PC-3 (cell line): ENCODE results near the gene CAPN8. TPM values are rescaled to one million over a fixed set of nuclear protein-coding genes. Genes with fewer than 3 reads are reported as not detected.

Source experiments
- ATAC-seq: fragments of 200-7000 bp; cut with Tn5 transposase; 2 replicates; pipeline ENCODE4 v1.9.1; 2020; ENCODE audit warnings: mild to moderate bottlenecking, moderate library complexity
- BruUV-seq: library from RNA; stranded (reverse); fragments of 400-500 nt; replicated peaks from 2 replicates; lab custom pipeline; 2021; lab: Mats Ljungman, UMichigan
- CTCF ChIA-PET: fragments of 300-600 bp; sonication (Branson Sonifier 250); formaldehyde crosslinking; loops from one replicate; lab custom pipeline; 2022; ENCODE audit warnings: antibody characterized with exemption; lab: Charles Lee
- POLR2A ChIA-PET: fragments of 300-600 bp; sonication (Branson Sonifier 250); formaldehyde crosslinking; loops from one replicate; lab custom pipeline; 2022; ENCODE audit warnings: antibody characterized with exemption; ENCODE audit not compliant: unreplicated experiment; lab: Charles Lee
- DNase-seq: peaks from one replicate; pipeline ENCODE4 v3.0.0-alpha.2; 2015
- H2AFZ ChIP-seq: fragments of 300-600 bp; sonication (generic); 2 replicates; pipeline ENCODE4 v1.6.0; 2016; ENCODE audit warnings: antibody characterized with exemption, low read length
- H3F3A ChIP-seq: fragments of 300-600 bp; sonication (generic); one replicate; pipeline ENCODE4 v1.6.0; 2017; ENCODE audit warnings: antibody characterized with exemption, low read length, control low read depth, mild to moderate bottlenecking; ENCODE audit not compliant: unreplicated experiment
- H3K27ac ChIP-seq: fragments of 300-600 bp; sonication (generic); 2 replicates; pipeline ENCODE4 v1.5.1; 2016; ENCODE audit warnings: mild to moderate bottlenecking, low read length
- H3K27me3 ChIP-seq: fragments of 300-600 bp; sonication (generic); 2 replicates; pipeline ENCODE4 v1.6.1; 2016; ENCODE audit warnings: low read length, mixed read lengths
- H3K36me3 ChIP-seq: fragments of 300-600 bp; sonication (generic); 2 replicates; pipeline ENCODE4 v1.6.1; 2016; ENCODE audit warnings: low read depth, mixed run types, low read length, mixed read lengths
- H3K4me1 ChIP-seq: fragments of 300-600 bp; sonication (generic); 2 replicates; pipeline ENCODE4 v1.5.1; 2016; ENCODE audit warnings: low read length; ENCODE audit not compliant: insufficient read depth
- H3K4me2 ChIP-seq: fragments of 300-600 bp; sonication (generic); 2 replicates; pipeline ENCODE4 v1.6.0; 2016; ENCODE audit warnings: low read length
- H3K4me3 ChIP-seq: fragments of 300-600 bp; sonication (generic); 2 replicates; pipeline ENCODE4 v1.5.1; 2016; ENCODE audit warnings: mild to moderate bottlenecking, low read length, mixed read lengths
- H3K79me2 ChIP-seq: fragments of 300-600 bp; sonication (generic); 2 replicates; pipeline ENCODE4 v1.6.1; 2017; ENCODE audit warnings: low read length, mixed read lengths
- H3K9ac ChIP-seq: fragments of 300-600 bp; sonication (generic); 2 replicates; pipeline ENCODE4 v1.6.0; 2016; ENCODE audit warnings: mild to moderate bottlenecking, low read length
- H3K9me2 ChIP-seq: fragments of 300-600 bp; sonication (generic); replicated peaks from 2 replicates; pipeline ENCODE4 v1.6.1; 2016; ENCODE audit warnings: mixed run types, low read length, mixed read lengths
- H3K9me3 ChIP-seq: fragments of 300-600 bp; sonication (generic); 2 replicates; pipeline ENCODE4 v1.6.1; 2016; ENCODE audit warnings: low read length, mixed read lengths
- H4K20me1 ChIP-seq: fragments of 300-600 bp; sonication (generic); 2 replicates; pipeline ENCODE4 v1.6.1; 2016; ENCODE audit warnings: low read length, mixed read lengths
- EZH2 ChIP-seq: fragments of 300-600 bp; sonication (generic); IDR thresholded peaks from one replicate; pipeline ENCODE4 v1.6.1; 2017; ENCODE audit warnings: antibody characterized with exemption, mild to moderate bottlenecking, low read length; ENCODE audit not compliant: unreplicated experiment
- EZH2phosphoT487 ChIP-seq: fragments of 300-600 bp; sonication (generic); IDR thresholded peaks from 2 replicates; pipeline ENCODE4 v1.6.1; 2018; ENCODE audit warnings: mild to moderate bottlenecking, antibody characterized with exemption, low read length, borderline replicate concordance
- intact Hi-C: fragments of 100-400 bp; cut with micrococcal nuclease; formaldehyde crosslinking; loops from 2 replicates; pipeline ENCODE4 v1.9.0; 2023
- total RNA-seq: library from RNA; depleted of rRNA; stranded (reverse); fragments of >200 nt; gene quantifications from 2 replicates; pipeline ENCODE4 v1.2.3, GENCODE V29; 2014
- TF ChIP-seq, protein P1 (sequence below): fragments of 300-600 bp; sonication (generic); conservative IDR thresholded peaks from 2 replicates; pipeline ENCODE4 v1.5.1; 2017; ENCODE audit warnings: antibody characterized with exemption, low read depth, mild to moderate bottlenecking, low read length

CAPN8 gene
- total RNA-seq, 1 experiment from 2014 or later: 5.9 TPM

DNA sequence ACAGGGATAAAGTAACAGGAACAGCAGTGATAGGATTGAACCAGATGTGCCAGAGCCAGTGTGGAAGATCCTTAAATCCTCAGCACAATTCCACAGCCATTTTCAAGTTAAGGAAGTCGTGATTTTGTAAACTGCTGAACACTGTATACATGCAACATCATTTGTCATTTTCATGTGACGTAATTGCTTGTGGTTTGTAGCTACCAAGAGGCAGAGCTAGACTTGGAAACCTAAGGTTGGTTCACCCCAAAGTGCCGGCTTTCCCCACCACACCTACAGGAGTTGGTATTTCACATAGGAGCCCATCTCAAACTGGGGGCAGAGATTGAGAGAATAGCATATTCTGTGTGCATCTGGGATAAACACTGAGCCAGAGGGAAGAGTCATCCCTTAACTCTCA is 113.9 kb downstream of the CAPN8 start:
- no peak for TF ChIP-seq EZH2
- no peak for TF ChIP-seq EZH2phosphoT487
- TF ChIP-seq, protein P1, sequence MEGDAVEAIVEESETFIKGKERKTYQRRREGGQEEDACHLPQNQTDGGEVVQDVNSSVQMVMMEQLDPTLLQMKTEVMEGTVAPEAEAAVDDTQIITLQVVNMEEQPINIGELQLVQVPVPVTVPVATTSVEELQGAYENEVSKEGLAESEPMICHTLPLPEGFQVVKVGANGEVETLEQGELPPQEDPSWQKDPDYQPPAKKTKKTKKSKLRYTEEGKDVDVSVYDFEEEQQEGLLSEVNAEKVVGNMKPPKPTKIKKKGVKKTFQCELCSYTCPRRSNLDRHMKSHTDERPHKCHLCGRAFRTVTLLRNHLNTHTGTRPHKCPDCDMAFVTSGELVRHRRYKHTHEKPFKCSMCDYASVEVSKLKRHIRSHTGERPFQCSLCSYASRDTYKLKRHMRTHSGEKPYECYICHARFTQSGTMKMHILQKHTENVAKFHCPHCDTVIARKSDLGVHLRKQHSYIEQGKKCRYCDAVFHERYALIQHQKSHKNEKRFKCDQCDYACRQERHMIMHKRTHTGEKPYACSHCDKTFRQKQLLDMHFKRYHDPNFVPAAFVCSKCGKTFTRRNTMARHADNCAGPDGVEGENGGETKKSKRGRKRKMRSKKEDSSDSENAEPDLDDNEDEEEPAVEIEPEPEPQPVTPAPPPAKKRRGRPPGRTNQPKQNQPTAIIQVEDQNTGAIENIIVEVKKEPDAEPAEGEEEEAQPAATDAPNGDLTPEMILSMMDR: no peak
- no peak for DNase-seq
- no TSS peak for BruUV-seq
- H3K36me3 ChIP-seq: no peaks in the 10 kb centered on the region
- no peaks in the 10 kb centered on the region for H3K9me2 ChIP-seq
- no peak overlapping the region for H3K4me3 ChIP-seq
- no peak overlapping the region for H2AFZ ChIP-seq
- no peak overlapping the region for H3K4me2 ChIP-seq
- no peaks in the 10 kb centered on the region for H3K9me3 ChIP-seq
- H3K27ac ChIP-seq: no peak overlapping the region
- intact Hi-C loops: no loop called here
- H3K9ac ChIP-seq: no peak overlapping the region
- ChIA-PET POLR2A (interaction anchor here (0.6 kb wide), 1 partner anchor 139 kb away, joined by 4 read pairs; no protein-coding TSS in a partner anchor), CTCF (no interaction called here)
- no peaks in the 10 kb centered on the region for H3K79me2 ChIP-seq
- H4K20me1 ChIP-seq: no peaks in the 10 kb centered on the region
- no peaks in the 10 kb centered on the region for H3F3A ChIP-seq
- no peaks in the 10 kb centered on the region for H3K4me1 ChIP-seq
- H3K27me3 ChIP-seq: no peaks in the 10 kb centered on the region
- no peak for ATAC-seq

DNA sequence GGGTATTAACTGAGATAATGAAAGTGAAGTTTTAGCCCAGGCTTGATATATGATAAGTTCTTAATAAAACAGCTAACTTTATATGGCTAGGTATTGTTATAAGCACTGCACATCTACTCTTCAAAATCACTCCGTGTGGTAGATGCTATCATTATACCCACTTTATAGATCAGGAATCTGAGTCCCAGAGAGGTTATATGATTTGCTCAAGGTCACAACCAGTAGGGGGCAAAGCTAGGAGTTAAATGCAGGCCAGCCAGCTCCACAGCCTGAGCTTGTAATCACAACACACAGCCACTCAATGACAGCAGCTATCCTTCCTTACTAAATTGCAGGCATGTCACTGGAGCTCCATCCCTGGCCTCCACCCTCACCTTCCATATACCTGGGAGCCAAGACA is 115.8 kb downstream of the CAPN8 start:
- no peaks in the 10 kb centered on the region for H3K27me3 ChIP-seq
- intact Hi-C loops: no loop called here
- POLR2A ChIA-PET: no interaction called here
- no peaks in the 10 kb centered on the region for H3K79me2 ChIP-seq
- DNase-seq (no peak), ATAC-seq (no peak)
- H3K9ac ChIP-seq: no peak overlapping the region
- H3K4me2 ChIP-seq: no peak overlapping the region
- H2AFZ ChIP-seq: no peak overlapping the region
- no peaks in the 10 kb centered on the region for H3K36me3 ChIP-seq
- H3K4me1 ChIP-seq: no peaks in the 10 kb centered on the region
- no peaks in the 10 kb centered on the region for H3F3A ChIP-seq
- no peaks in the 10 kb centered on the region for H3K9me2 ChIP-seq
- CTCF ChIA-PET: no interaction called here
- no peak overlapping the region for H3K4me3 ChIP-seq
- H3K9me3 ChIP-seq: no peaks in the 10 kb centered on the region
- no TSS peak for BruUV-seq
- no peaks in the 10 kb centered on the region for H4K20me1 ChIP-seq
- TF ChIP-seq EZH2: no peak
- TF ChIP-seq EZH2phosphoT487: no peak
- TF ChIP-seq, protein P1: 0 out of 2 replicates have a peak, but pooled peaks have one; percentile 27
- H3K27ac ChIP-seq: no peak overlapping the region

DNA sequence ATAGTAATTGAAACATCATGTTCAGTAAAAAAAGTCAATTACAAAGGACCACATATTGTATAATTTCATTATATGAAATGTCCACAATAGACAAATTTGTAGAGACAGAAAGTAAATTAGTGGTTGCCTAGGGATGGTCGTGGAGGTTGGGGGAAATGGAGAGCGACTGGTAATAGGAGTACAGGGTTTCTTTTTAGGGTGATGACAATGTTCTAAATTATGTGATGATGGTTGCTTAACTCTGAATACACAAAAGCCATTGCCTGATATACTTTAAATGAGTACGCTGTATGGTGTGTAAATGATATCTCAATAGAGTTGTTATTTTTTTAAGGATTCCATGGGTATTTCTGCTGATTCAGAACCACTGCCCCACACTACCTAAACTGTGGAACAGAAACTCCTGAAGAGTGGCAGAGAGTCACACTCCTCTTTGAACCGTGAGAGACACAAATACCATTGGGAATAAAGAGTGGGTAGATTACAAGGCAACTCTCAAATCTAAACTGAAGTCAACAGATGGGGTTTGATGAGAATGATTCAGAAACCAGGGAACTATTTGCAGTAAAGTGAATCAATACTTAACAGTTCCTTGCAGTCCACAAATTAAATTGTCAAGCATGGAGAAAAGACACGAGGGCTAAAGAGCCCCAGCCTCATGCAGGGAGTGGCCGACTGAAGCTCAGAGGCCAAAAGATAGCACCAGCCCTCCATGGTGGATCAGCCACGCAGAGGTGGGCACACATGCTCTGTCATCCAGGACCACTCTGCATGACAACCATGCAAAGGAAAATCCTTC is 118.0 kb downstream of the CAPN8 start:
- Histone ChIP-seq H3K27ac (no peak overlapping the region), H3K79me2 (no peaks in the 10 kb centered on the region), H4K20me1 (no peaks in the 10 kb centered on the region), H3K4me1 (no peaks in the 10 kb centered on the region), H3K4me2 (no peak overlapping the region), H3K9me2 (no peaks in the 10 kb centered on the region), H2AFZ (no peak overlapping the region), H3K9me3 (no peaks in the 10 kb centered on the region), H3K27me3 (no peaks in the 10 kb centered on the region), H3F3A (no peaks in the 10 kb centered on the region), H3K4me3 (no peak overlapping the region), H3K36me3 (no peaks in the 10 kb centered on the region), H3K9ac (no peak overlapping the region)
- intact Hi-C loops: no loop called here
- ChIA-PET CTCF (no interaction called here), POLR2A (no interaction called here)
- ATAC-seq (no peak), DNase-seq (no peak)
- no TSS peak for BruUV-seq
- no peak for TF ChIP-seq EZH2
